Dermis blood vessel endothelial cell (primary cell): ENCODE measurements around the gene TDP1. TPM values are rescaled to one million over a fixed set of nuclear protein-coding genes. Genes with fewer than 3 reads are reported as not detected.

Experiments
- DNase-seq: peaks from one replicate; pipeline ENCODE4 v3.0.0; 2010
- total RNA-seq: library from RNA; depleted of rRNA; stranded (reverse); fragments of >200 nt; gene quantifications from 2 replicates; pipeline ENCODE4 v1.2.3, GENCODE V29; 2014

The TDP1 gene
- total RNA-seq = 21.3 and 30.4 TPM in 2 replicates

DNA sequence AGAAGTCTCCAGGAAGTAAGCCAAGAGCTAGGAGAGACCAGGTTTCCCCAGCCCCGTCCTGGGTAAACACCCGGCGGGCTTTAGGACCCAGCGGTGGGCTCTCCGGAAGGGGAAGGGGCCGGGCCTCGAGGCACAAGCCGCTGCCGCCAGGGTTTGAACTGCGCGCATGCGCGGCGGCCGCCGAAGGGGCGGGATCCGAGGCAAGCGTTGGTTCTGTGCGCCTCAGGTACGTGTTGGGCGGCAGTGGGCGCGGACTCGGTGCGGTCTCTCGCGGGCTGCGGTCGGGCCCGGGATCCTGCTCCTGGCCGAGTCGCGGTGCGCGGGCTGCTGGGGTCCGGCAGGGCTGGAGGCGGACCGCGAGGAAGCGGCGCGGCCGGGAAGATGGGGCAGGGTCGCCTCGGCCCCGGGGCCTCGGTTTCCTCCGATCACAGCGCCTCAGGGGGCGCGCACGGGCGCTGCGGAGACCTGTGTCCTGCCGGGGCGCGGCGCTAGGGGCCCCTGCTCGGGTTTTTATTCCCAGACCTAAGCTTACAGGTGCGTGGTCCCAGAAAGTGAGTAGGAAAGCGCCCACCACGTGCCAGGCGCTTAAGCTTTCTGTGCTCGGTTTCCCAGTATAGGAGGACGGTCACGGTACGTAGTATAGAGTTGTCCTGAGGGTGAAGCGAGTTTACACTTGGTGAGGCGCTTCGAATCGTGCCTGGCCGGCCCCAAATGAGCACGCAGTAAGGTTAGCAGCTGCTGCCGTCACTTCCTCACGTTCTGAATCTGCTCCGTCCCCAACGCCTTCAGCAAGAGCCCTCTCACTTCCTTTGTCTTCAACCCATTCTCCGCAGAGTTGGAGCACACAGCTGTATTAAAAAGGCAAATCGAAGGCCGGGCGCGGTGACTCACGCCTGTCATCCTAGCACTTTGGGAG lies at the start of gene TDP1:
Gene TDP1 (plus strand): TSS at position 183 of the 916 bp plus-strand sequence. CDS start 7,188 bp downstream, outside the sequence.
- peak; percentile 97 for DNase-seq

DNA sequence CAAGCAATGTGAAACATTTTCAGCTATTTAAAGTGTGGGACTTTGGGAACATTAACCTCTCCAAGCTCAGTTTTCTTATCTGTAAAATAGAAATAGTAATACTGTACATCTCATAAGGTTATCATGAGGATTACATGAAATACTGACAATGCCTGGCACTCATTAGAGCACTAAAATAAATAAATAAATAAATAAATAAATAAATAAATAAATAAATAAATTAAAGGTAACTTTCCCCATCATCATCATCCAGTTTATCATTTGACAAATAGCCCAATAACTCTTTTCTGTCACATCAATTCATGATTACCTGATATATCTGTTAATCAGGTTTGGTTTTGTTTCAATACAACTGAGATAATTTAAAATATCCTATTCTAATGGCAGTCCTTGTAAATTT lies 49.7 kb upstream of the TDP1 start:
- no peak for DNase-seq

DNA sequence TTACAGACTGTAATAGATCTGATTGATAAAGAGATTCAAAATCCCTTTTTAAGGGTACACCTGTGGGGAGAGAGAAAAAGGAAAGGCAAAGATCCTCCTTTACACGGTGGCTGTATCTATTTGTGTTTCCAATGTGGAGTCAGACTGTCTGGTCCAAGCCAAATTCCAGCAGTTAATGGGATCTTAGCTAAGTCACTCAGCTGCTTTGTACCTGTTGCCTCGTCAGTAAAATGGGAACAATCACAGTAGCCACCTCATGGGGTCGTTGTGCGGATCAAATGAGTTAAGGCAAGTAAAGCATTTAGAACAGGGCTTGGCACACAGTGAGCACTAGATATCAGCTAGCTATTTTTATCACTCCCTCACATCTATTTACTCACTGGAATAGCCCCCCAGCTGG lies 48.1 kb upstream of the TDP1 start:
- no peak for DNase-seq

DNA sequence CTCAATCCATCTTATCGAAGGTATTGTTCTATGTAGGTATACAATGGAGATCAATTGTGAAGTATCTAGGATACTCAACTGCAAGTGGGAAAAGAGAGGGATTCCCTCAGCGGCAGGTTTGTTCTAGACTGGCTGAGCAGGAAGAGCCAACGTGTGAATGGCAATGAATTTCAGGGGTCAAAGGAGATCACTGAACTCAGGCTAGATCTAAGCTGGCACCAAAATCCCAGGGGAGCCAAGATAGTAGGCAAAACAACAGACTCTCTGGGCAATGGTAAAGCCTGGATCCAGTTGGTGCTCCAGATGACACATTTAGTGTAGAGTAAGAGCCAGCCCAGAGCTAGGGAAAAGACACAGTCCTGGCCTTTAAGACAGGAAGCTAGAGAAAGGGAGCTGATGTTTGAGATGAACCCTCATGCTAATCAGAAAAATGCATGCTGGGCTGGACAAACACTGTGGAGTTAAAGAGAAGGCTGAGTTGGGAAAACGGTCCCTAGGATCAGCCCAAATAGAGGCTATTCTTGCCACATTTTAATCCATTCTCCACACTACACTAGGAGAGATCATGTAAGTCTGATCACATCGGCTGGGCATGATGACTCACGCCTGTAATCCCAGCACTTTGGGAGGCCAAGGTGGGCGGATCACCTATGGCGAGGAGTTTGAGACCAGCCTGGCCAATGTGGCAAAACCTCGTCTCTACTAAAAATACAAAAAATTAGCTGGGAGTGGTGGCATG lies 46.8 kb upstream of the TDP1 start:
- no peak for DNase-seq

DNA sequence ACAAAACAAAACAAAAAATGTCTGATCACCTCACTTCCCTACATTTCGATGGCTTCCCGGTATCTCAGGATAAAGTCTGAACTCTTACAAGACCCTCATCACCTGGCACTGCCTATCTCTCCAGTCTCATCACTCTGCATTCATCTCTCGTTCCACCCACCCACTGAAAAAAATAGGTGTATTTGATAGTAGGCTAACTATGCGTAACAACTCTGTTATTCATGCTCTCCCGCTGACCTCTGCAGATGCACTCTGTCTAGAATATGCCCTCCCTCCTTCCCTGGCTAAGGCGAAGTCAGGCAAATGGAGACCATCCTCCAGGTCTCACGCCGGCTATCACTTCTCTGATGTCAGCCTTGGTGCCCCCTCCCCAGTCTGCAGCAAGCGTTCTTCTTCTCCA lies 46.1 kb upstream of the TDP1 start:
- no peak for DNase-seq

DNA sequence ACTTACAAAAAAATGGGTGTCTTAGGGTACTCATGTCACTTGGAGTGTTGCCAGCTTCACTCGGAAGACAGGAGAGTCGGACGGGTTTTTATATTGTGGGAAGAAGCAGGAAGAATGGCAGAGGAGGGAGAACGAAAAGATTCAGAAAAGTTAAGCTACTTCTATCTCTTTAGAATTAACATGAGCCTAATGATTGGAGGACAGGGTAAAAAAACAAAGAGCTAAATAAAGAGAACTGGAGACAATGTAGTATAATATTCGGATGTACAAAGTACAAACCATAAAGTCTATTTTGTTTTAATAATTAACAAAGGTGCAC lies 45.1 kb upstream of the TDP1 start:
- DNase-seq = no peak

DNA sequence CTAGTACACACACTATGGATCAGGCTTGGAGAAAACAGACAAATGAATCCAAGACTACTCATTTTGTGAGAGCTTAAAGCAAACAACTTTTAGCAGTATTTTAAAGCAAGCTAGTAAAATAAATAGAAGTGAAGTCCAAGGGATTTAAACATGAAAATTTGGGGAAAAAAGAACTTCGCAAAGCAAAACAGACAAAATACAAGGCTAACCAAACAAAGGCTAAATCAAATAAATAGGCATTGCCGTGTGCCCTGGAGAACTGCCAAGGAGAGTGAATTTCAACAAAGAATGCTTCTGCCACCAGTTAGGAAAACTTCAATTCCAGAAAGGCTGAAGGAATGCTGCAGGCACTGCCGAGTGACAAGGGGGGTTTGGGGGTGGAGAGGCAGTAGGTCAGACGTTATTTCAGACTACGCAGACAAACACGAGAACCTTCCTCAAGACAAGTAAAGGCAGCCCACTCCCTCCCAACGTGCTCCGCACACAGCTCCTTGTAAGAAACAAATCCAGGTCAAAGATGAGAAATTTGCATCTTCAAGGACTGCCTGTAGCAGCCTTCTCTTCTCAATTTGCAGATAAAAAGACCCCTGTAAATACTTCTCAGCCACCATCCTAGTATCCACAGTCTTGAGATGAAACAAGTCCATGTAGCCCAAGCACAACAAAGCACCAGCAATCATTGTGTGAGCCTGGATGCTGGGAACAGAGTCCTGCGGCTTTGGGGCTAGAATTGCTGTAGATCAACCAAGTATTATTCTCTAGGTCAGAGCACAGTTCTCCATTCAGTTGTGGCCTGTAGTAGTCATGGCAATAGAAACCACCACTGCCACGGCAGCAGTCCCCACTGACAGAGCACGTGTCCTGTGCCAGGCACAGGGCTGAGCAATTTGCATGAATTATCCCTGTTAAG lies 44.5 kb upstream of the TDP1 start:
- peak; percentile 49 for DNase-seq

DNA sequence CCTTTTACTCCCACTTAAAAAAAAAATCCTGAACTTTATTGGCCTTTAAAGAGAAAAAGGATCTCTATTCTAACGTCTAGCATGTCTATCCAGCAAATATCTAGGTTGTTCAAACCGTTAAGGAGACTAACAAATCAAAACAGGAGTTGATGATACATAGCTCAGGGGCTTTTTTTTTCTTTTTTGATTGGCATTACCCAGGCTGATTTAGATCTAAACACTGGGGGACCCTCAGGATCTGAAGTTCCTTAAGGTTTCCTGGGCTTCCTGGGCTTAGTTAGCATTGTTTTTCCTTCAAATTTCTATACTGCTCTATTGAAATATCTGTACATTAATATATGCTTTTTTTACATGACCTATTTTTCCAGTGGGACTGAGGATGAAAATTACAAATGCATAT lies 43.5 kb upstream of the TDP1 start:
- no peak for DNase-seq

DNA sequence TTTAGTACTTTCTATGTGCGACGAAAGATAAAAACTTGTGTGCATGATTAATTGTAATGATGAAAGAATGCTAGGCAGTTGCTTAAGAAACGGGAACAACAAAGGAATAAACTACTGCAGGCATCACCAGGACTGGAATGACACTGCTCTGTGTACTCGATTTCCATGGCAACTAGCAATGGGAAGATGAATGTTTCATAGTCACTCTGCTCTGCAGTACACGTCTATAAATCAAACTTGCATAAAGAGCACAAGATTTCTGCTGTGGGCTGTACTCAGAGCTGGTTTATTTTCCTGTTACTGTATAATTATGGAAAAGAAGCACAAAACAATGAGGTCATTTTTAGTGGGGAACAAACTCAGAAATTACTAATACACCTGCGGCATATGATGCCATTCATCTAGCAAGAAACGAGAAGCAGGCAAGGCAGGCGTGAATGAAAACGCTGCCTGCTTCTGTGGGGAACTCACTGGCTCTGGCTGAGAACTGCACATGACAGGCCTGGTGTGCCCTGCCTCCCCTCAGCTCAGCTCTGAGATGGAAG lies 43.0 kb upstream of the TDP1 start:
- peak; percentile 85 for DNase-seq

DNA sequence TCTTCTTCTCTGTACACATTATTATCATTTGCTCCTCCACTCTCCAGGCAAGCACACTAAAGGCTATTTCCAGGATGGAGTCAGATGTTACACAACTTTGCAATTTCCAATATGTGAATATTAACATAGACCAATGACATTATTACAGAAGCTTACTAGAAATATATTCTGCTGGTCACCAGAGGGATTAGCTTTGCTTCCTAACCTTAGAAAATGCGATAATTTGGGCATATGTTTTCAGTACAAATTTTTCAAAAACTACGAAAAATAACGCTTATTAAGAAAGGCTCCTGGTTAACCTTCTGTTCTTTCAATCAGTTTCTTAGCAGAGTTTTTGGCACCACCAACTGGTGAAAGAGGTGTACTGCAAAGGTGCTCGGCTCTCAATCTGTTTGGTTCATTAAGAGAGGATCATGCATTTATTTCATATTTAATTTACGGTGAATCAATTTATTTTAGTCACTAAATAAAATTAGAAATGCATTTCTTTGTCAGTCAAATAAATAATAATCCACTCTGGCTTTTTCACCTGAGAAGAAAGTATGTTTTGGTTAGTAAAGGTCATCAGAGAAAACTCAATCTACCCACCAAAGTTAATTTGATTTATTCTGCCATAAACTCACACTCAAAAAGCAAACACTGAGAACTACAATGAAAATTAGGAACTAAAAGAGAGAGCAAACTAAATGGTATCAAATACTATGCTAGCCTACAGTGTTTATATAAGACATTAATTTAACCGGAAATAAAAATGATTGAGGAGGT lies 40.4 kb upstream of the TDP1 start:
- peak; percentile 86 for DNase-seq

DNA sequence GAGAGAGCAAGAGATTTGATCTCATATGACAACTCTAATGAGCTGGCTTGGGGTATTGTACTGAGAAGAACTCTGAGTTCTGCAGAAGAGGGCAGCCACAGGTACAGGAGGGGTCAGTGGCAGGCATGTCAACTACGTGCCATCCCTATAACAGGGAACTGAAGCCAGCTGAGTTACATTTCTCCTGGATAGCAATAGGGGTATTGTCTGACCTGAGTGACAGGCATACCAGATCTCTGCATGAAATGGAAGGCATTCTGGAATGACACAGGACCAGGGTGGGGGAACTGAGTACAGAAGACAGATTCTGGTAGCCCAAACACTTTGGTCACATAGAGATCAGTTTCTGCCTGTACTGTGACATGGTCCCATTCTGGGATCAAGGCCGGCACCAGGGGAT lies 37.0 kb upstream of the TDP1 start:
- DNase-seq = no peak

DNA sequence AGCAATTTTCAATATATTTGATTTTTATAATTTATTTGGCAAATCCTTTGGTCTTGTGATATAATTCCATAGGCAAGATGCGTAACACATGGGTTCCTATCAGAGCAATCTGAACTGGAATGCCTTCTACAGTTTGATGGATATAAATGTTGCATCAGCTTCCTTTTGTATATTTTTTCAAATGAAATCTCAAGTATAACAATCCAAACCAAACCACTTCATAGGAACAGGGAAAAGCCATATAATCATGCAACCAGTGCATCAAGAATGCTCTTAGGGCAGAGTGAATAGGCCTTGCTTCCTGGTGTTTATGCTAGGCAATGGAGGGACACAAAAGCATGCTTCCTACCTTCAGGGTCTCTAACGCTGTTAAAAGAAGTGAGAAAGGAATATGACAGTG lies 35.7 kb upstream of the TDP1 start:
- DNase-seq = no peak

DNA sequence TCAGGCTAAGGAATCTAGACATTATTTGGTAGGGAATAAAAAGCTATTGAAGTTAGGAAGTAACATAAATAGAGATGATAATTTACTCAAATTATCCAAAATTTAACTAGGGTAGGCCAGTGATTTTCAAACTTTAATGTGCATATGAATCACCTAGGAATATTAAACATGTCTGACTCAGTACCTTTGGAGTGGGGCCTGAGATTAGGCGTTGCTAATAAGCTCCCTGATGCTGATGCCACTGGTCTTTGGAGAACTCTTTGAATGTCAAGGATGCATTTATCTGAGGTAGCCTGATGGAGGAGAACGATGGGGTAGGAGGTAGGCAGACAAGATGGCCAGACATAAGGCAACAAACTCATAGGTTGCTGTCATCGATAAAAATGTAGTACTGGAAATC lies 34.4 kb upstream of the TDP1 start:
- DNase-seq = no peak

DNA sequence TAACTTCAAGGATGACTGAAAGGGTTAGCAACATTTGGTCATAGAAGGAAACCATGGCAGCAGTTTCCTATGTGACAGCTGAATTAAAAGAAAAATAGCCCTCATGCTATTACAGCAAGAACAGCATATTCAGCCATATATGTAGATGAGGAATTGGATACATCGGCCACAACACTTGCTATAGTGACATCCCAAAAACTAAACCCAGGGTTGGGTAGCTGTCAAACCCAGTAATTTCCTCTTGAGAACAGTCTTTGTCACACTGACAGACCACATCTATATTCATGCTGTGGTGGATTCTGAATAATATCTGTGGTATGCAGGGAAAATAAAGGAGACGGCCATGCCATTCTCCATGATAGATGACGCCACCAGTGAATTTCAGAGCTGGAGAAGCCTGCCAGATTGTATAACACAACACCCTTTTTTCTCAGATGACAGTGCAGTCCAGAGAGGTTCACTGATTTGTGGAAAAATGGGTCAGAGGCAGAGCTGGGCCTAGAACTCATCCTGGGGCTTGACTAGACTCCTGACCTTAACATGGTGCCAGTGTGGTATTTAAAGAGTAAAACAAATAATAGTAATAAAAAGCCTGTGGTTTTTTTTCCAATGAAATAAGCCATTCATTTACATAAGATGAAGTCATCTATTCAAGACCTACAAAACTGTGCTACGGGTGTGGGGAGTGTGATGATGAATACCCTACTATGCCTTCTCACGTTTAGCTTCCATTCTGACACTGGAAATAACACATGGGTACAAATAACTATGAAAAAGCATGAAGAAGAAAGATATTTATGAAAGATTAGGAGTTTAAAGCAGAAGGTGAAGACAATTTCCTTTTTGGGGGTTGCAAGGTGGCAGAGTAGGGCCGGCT lies 33.5 kb upstream of the TDP1 start:
- DNase-seq = peak; percentile 43

DNA sequence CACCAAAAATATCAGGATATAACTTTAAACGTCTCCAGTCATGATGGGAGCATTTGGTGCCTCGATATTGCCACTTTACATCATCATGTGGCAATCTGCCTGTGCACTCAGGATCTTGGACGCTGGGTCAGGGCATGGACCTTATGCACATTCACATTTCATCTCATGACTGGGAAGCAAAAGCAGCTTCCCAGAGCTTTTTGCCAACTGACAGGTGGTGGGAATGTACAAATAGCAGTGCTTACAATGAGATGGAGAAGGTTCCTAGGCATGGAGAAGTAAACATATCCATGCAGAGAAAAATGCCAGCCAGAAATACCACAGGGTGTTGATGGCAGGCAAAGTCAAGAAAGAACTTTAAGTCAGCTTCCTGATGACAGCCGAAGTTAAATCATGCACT lies 31.5 kb upstream of the TDP1 start:
- no peak for DNase-seq

DNA sequence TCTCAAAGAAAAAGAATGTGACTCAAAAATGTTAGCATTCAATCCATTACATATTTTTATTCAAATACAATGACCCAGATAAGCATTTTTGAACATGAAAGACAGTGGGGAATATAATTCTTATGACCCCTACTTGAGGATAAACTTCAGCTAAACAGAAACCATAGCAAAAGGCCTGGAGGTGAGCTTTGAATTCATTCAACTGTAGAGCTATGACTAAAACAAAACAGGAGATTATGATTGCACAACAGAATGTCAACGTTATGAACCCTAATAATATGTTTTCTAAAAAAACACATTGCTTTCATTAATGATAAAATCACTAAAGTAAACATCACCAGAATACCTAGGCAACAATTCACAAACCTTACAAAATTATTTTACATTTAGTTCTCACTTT lies 29.0 kb upstream of the TDP1 start:
- DNase-seq = peak; percentile 54

DNA sequence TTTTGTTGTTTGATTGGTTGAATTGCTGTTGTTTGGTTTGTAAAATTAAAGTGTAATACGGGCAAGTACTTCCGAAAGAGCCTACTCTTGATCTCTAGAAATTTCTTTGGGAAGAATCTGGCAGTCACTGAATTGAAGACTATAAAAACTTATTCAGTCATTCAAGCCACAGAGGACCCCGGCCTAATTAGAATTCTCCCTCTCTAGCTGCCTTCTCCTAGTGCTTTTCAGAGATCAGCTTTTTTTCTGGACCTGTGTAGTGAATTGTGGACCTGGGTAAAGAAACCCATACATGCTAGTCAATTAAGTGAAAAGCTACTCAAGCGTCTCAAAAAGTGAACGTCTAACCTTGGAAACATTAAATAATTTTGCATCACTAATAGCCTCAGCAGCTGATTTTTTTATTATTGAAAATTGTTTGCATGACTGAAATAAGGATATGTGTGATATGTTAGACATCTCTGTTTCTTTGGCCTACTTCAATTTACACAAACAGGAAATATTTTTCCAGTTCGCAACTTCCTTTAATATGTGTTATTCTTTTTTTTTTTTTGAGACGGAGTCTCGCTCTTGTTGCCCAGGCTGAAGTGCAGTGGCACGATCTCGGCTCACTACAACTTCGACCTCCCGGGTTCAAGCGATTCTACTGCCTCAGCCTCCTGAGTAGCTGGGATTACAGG lies 28.4 kb upstream of the TDP1 start:
- peak; percentile 72 for DNase-seq

DNA sequence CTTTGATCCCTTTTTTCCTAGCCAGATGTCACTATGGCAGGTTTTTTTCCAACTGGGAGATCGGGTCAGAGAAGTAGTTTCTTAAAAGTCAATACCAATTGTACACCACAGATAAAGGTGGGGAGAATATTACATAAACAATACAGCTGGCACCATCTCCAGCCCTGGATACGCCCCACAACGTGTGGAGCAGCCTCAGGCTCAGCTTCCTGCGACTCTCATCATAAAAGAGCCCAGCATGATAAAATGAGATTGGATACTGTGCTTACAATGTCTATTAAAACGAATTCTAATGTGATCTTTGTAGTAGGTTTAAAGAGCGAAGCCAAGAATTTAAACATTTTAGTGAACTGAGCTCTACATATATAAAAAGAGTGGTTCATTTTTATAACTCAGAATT lies 22.7 kb upstream of the TDP1 start:
- no peak for DNase-seq

DNA sequence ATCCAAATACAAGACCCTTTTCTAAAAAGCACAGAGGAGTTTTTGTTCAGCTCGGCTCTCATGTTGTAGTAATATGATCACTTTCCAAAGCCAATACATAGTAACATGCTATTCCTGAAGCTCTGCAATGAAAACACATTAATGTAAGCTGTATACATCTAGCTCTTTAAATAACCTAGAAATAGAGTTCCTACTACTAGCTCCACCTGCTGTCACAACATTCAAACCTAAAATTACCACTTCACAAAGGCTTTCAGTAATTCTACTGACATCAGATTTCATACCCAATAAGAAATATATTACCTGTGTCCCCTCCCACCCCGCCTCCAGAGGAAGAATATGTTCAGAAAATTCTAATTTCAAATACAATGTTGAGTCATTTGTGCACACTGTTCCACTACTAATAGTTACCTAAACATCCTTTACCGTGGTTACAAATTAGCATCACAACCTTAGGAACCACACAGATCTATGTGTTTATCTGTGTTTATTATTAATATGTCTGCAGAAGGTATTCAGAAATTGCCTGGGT lies 19.0 kb upstream of the TDP1 start:
- peak; percentile 41 for DNase-seq

DNA sequence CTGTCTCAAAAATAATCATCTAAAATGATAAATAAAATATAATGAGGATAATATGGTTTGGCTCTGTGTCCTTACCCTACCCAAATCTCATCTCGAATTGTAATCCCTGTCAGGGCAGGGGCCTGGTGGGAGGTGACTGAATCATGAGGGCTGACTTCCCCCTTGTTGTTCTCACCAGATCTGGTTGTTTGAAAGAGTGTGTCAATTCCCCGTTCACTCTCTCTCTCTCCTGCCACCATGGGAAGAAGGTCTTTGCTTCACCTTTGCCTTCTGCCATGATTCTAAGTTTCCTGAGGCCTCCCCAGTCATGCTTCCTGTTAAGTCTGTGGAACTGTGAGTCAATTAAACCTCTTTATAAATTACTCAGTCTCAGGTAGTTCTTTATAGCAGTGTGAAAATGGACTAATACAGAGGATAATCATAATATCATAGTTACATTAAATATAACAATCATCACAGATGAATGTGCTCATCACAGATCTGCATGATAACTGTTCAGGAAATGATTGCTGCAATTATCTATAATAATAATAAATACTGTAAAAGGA lies 13.8 kb upstream of the TDP1 start:
- peak; percentile 19 for DNase-seq
